H54 (cell line): ENCODE data around the gene DENND5A.
"Not testable (repeated sequence)": the region's sequence is repeated elsewhere in the genome, so short reads cannot be mapped to it uniquely, and the experiment has no call there.

Source experiments
- DNase-seq: peaks from one replicate; pipeline ENCODE4 v3.0.0; 2011; ENCODE audit warnings: low spot score, mixed read lengths; ENCODE audit not compliant: insufficient read length
- FAIRE-seq: peaks from 3 replicates; lab custom pipeline; 2011; peaks lifted over from hg19 to GRCh38; lab: Jason Lieb, UNC
- POLR2A ChIP-seq: IDR thresholded peaks from 2 replicates; pipeline ENCODE4 v1.6.1; 2011; ENCODE audit warnings: low read depth, mild to moderate bottlenecking, low read length

The DENND5A gene

GRCh38 chr11:9274499-9275258 is 9.5 kb upstream of the DENND5A start:
- FAIRE-seq (no peak), DNase-seq (no peak)
- no peak for TF ChIP-seq POLR2A

- TF ChIP-seq POLR2A, result no peak
- no peak for FAIRE-seq
Observed at GRCh38 chr11:9273376-9274336, 8.5 kb upstream of the DENND5A start.

DNA sequence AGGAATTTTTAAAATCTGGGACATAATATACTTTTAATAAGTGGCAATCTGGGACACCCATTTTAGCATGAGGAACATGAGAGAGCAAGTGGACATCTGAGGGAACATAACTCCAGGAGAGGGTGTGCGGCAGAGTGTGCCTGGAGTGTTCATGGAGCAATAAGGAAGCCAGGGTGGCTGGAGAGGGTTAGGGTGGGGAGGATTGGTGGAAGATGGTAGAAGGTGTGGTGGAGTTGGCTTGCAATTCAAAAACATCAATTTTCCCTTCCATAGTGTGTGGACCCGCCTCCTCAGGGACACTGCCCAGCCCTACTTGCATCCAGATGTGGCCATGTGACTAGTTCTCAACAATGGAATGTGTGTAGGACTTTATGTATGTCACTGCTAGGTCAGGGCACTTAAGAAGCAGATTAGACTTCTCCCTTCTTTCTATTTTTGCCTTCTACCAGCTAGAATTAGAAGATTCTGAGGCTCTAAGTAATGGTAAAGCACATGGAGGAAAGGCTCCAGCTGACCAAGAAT is 4.4 kb upstream of the DENND5A start:
- DNase-seq (no peak), FAIRE-seq (no peak)
- no peak for TF ChIP-seq POLR2A

More at GRCh38 chr11:9273376-9274336, 8.5 kb upstream of the DENND5A start:
- DNase-seq, result no peak

GRCh38 chr11:9267680-9268079 is 2.5 kb upstream of the DENND5A start:
- no peak for FAIRE-seq
- DNase-seq, result no peak
- TF ChIP-seq POLR2A, result no peak

DNA sequence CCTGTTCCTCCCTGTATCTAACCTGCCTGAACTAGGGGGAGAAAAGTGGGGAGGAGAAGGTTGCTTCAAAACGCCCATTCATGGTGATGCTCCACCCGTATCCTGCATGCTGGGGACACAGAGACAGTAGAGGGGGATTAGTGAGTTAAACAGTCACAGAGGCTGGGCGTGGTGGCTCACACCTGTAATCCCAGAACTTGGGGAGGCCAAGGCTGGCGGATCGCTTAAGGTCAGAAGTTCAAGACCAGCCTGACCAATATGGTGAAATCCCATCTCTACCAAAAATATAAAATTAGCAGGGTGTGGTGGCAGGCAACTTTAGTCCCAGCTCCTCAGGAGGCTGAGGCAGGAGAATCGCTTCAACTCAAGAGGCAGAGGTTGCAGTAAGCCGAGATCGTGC is 1.8 kb upstream of the DENND5A start:
- DNase-seq (no peak), FAIRE-seq (no peak)
- TF ChIP-seq POLR2A, result no peak

- no peak for TF ChIP-seq POLR2A
- no peak for FAIRE-seq
- no peak for DNase-seq
Observed at GRCh38 chr11:9266132-9266736, 1.1 kb upstream of the DENND5A start.

DNA sequence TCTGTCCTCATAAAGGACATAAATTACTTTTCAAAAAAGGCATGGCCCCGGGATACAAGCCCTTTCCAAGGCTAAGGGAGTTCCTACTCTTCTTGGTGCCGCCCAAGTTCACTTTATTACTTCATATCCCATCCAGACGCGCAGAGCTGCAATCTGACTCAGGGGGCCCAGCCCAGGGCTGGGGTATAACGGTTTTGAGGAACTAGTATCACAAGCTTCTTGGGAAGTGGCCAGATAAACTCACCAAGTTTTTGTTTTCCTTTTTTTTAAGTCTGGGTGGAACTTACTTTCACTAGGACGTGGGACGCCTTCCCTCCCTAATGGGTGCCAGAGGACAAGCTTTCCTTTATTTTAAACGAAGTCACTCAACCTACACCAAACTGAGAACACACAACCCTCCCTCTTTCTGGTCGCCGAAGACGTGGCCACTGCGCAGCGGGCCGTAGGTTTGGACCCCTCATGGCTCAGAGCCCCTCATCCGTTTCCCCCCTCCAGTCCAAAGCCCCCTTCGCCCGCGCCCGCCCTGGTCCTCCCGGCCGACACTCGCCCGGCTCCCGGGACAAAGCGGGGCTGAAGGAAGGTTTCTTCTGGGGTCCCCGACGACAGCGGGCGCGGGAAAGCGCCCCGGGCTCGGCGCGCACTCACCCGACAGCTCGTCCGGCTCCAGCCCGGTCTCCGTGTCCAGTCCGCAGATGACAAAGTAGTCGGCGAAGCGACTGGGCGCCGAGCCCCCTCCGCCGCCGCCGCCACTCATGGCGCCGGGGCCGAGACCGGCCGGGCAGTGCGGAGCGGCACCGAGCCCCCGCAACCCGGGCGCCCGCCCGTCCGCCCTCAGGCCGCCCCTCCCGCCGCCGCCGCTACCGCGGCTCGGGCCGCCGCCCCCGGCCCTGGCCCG is 587 bp downstream of the DENND5A start:
- DNase-seq (peak; percentile 68), FAIRE-seq (peak; percentile 11)
- no peak for TF ChIP-seq POLR2A

- no peak for DNase-seq
- TF ChIP-seq POLR2A, result no peak
- no peak for FAIRE-seq
Observed at GRCh38 chr11:9263840-9264315, 1.3 kb downstream of the DENND5A start.

DNA sequence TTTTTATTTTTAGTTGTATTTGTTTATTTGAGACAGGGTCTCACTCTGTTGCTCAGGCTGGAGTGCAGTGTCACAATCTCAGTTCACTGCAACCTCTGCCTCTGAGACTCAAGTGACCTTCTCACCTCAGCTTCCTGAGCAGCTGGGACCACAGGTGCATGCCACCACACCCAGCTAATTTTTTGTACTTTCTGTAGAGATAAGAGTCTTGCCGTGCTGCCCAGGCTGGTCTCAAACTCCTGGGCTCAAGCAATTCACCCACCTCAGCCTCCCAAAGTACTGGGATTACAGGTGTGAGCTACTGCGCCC is 4.4 kb downstream of the DENND5A start:
- not testable (repeated sequence) for DNase-seq, FAIRE-seq

GRCh38 chr11:9259981-9260837 is 4.9 kb downstream of the DENND5A start:
- no peak for FAIRE-seq
- no peak for TF ChIP-seq POLR2A
- no peak for DNase-seq

DNA sequence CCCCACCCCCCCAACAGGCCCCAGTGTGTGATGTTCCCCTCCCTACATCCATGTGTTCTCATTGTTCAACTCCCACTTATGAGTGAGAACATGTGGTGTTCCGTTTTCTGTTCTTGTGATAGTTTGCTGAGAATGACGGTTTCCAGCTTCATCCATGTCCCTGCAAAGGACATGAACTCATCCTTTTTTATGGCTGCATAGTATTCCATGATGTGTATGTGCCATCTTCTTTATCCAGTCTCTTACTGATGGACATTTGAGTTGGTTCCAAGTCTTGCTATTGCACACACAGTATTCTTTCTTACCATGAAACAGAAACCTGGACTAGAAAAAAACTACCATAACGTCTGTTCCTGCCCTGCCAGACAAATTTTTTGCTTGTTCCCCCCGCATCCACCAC is 6.9 kb downstream of the DENND5A start:
- DNase-seq, FAIRE-seq: not testable (repeated sequence)

- no peak for DNase-seq
- TF ChIP-seq POLR2A, result no peak
- no peak for FAIRE-seq
Observed at GRCh38 chr11:9254416-9254815, 10.7 kb downstream of the DENND5A start.
